D721Med (cell line): Measurements from ENCODE around the gene MTPN.

ENCODE experiments used
- DNase-seq: peaks from one replicate; pipeline ENCODE4 v3.0.0; 2011; ENCODE audit warnings: low spot score; ENCODE audit not compliant: insufficient read length
- FAIRE-seq: peaks from 2 replicates; lab custom pipeline; 2011; peaks lifted over from hg19 to GRCh38; lab: Jason Lieb, UNC
- CTCF ChIP-seq: IDR thresholded peaks from 2 replicates; pipeline ENCODE4 v1.5.1; 2012; ENCODE audit warnings: mild to moderate bottlenecking, control low read depth; ENCODE audit not compliant: insufficient read depth; ENCODE audit errors: missing control alignments

MTPN gene

DNA sequence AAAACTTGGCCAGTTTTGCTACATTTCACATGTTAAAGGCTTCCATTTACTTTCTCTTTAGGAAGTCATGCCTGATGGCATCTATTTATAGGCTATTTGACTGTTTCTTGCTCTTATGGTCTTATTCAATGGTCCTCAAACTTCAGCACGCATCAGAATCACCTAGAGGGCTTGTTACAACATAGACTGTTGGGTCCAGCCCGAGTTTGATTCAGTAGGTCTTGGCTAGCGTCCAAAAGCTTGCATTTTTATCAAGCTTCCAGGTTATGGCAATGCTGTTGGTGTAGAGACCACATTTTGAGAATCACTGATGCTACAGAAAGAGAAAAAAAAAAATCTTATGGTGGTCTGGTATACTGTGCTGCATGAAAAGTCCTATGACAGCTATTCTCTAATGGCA, 51.9 kb downstream of the MTPN start:
- no peak for DNase-seq
- FAIRE-seq: no peak
- no peak for TF ChIP-seq CTCF

- FAIRE-seq: no peak
- no peak for TF ChIP-seq CTCF
- no peak for DNase-seq
These were observed 52.9 kb downstream of the MTPN start for GRCh38 chr7:135924302-135924701.

DNA sequence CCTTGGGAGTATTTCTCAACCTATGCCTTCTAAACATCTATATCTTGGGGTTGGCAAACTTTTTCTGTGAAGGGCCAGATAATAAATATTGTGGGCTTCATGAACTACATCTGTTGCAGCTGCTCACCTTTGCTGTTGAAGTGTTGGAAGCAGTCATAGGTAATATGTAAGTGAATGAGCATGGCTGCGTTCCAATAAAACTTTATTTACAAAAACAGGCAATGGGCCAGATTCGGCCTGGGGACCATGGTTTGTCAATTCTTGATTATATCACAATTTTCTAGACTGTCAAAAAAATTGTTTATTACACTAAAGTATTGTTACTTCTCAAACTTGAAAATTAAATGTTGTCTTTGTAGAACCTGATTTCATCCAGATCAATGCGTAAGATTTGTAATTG, 54.9 kb downstream of the MTPN start:
- FAIRE-seq (no peak), DNase-seq (no peak)
- TF ChIP-seq CTCF: no peak

- FAIRE-seq (no peak), DNase-seq (no peak)
- TF ChIP-seq CTCF: no peak
These were observed 56.7 kb downstream of the MTPN start for GRCh38 chr7:135920478-135920877.

GRCh38 chr7:135919071-135919841, 57.9 kb downstream of the MTPN start:
- FAIRE-seq (no peak), DNase-seq (no peak)
- no peak for TF ChIP-seq CTCF

- DNase-seq (no peak), FAIRE-seq (no peak)
- TF ChIP-seq CTCF: no peak
These were observed 59.0 kb downstream of the MTPN start for GRCh38 chr7:135918134-135918533.

DNA sequence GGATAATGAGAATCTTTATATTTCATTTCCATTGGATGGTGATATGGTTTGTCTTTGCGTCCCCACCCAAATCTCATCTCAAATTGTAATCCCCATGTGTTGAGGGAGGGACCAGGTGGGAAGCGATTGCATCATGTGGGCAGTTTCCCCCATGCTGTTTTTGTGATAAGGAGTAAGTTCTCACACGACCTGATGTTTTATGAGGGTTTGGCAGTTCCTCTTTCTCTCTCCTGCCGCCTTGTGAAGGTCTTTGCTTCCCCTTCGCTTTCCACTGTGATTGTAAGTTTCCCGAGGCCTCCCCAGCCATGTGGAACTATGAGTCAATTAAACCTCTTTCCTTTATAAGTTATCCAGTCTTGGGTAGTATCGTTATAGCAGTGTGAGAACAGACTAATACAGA, 59.4 kb downstream of the MTPN start:
- DNase-seq (no peak), FAIRE-seq (no peak)
- no peak for TF ChIP-seq CTCF
